LNCAP (cell line): Measurements from ENCODE around the gene MACF1.

ENCODE experiments used
- CTCF ChIP-seq: fragments of 450-650 bp; IDR thresholded peaks from 2 replicates; pipeline ENCODE4 v1.5.1; 2017; ENCODE audit warnings: mild to moderate bottlenecking

Gene MACF1

GRCh38 chr1:39184354-39184818 lies 20.1 kb upstream of the MACF1 start:
- TF ChIP-seq CTCF: no peak

GRCh38 chr1:39187275-39188046 lies 17.0 kb upstream of the MACF1 start:
- TF ChIP-seq CTCF: no peak

GRCh38 chr1:39189592-39190041 lies 14.9 kb upstream of the MACF1 start:
- no peak for TF ChIP-seq CTCF

- TF ChIP-seq CTCF: no peak
Observed at GRCh38 chr1:39190096-39190495, 14.4 kb upstream of the MACF1 start.

- no peak for TF ChIP-seq CTCF
Observed at GRCh38 chr1:39194398-39195051, 10.0 kb upstream of the MACF1 start.

GRCh38 chr1:39195166-39196111 lies 9.1 kb upstream of the MACF1 start:
- TF ChIP-seq CTCF: no peak
